Measurements from ENCODE around the gene ROBO1.

- no peak for TF ChIP-seq CTCF (IDR thresholded peaks at IDR 0.05; ENCODE audit: low read length)
- no peak for TF ChIP-seq EZH2 (optimal IDR thresholded peaks at IDR 0.05; ENCODE audit: low read depth, low read length)
- TF ChIP-seq EZH2phosphoT487 (IDR thresholded peaks at IDR 0.05; ENCODE audit: low read length): no peak
Observed at GRCh38 chr3:78895528-78895927, 872.3 kb downstream of the ROBO1 start.

Measured in MM.1S (cell line).